H4 (cell line): ENCODE data around the gene CACNA1E. TPM values are rescaled to one million over a fixed set of nuclear protein-coding genes. Genes with fewer than 3 reads are reported as not detected.

Experiments used
- DNase-seq: peaks from one replicate; pipeline ENCODE4 v3.0.0-alpha.2; 2015; ENCODE audit warnings: low spot score
- total RNA-seq: library from RNA; depleted of rRNA; stranded (reverse); fragments of >200 nt; shearing (Covaris generic); gene quantifications from 2 replicates; pipeline ENCODE4 v1.2.3, GENCODE V29; 2014

Gene CACNA1E
- total RNA-seq, 1 experiment from 2014 or later, result 0.10 TPM

GRCh38 chr1:181767001-181767708, 283.8 kb downstream of the CACNA1E start:
- no peak for DNase-seq

GRCh38 chr1:181768211-181768929, 285.1 kb downstream of the CACNA1E start:
- DNase-seq, result no peak

- no peak for DNase-seq
These were observed 285.6 kb downstream of the CACNA1E start for GRCh38 chr1:181768930-181769280.

- no peak for DNase-seq
These were observed 286.5 kb downstream of the CACNA1E start for GRCh38 chr1:181769846-181770245.

GRCh38 chr1:181772714-181773113, 289.4 kb downstream of the CACNA1E start:
- no peak for DNase-seq

- DNase-seq, result no peak
These were observed 292.7 kb downstream of the CACNA1E start for GRCh38 chr1:181776044-181776443.

- DNase-seq, result no peak
These were observed 294.0 kb downstream of the CACNA1E start for GRCh38 chr1:181777286-181777685.

GRCh38 chr1:181777812-181778211, 294.5 kb downstream of the CACNA1E start:
- DNase-seq, result no peak

- no peak for DNase-seq
These were observed 295.4 kb downstream of the CACNA1E start for GRCh38 chr1:181778640-181779260.

GRCh38 chr1:181779343-181779742, 296.0 kb downstream of the CACNA1E start:
- no peak for DNase-seq

GRCh38 chr1:181783208-181783607, 299.9 kb downstream of the CACNA1E start:
- DNase-seq, result no peak

- DNase-seq, result no peak
These were observed 300.8 kb downstream of the CACNA1E start for GRCh38 chr1:181784039-181784683.

GRCh38 chr1:181789395-181789794, 306.1 kb downstream of the CACNA1E start:
- no peak for DNase-seq

- DNase-seq, result no peak
These were observed 308.4 kb downstream of the CACNA1E start for GRCh38 chr1:181791721-181792120.

GRCh38 chr1:181793831-181794230, 310.5 kb downstream of the CACNA1E start:
- DNase-seq, result no peak

GRCh38 chr1:181794332-181794731, 311.0 kb downstream of the CACNA1E start:
- no peak for DNase-seq

- DNase-seq, result no peak
These were observed 315.0 kb downstream of the CACNA1E start for GRCh38 chr1:181798191-181798926.

GRCh38 chr1:181801617-181802016, 318.3 kb downstream of the CACNA1E start:
- no peak for DNase-seq

GRCh38 chr1:181802466-181802865, 319.1 kb downstream of the CACNA1E start:
- no peak for DNase-seq

GRCh38 chr1:181803421-181803820, 320.1 kb downstream of the CACNA1E start:
- DNase-seq, result no peak

GRCh38 chr1:181804989-181805388, 321.7 kb downstream of the CACNA1E start:
- no peak for DNase-seq

- DNase-seq, result no peak
These were observed 323.4 kb downstream of the CACNA1E start for GRCh38 chr1:181806746-181807145.
